Measurements from ENCODE around the gene TOR1B. TPM values are rescaled to one million over a fixed set of nuclear protein-coding genes. Genes with fewer than 3 reads are reported as not detected.

The TOR1B gene
- total RNA-seq: 10 to 100 TPM; 10.2 to 12.3 TPM

GRCh38 chr9:129802833-129803675 lies at the start of gene TOR1B:
TSS of gene TOR1B (plus strand) at chr9:129803184. CDS start at chr9:129803213, 29 bp downstream.
- DNase-seq (ENCODE audit: low spot score): peak; percentile 94
- H3K4me1 ChIP-seq: peaks cover 0 to 9% of the 10 kb centered on the region in 2 donors
- no peak for TF ChIP-seq CTCF (IDR thresholded peaks at IDR 0.05)
- peak within 1 kb of the TSS; percentile 88 to 89 for H3K4me3 ChIP-seq
- H3K9me3 ChIP-seq: no peaks in the 10 kb centered on the region
- peak within 1 kb of the TSS; percentile 85 to 89 for H3K27ac ChIP-seq
- H3K27me3 ChIP-seq: no peaks in the 10 kb centered on the region
- peaks cover 6% of the 10 kb centered on the region for H3K36me3 ChIP-seq

DNA sequence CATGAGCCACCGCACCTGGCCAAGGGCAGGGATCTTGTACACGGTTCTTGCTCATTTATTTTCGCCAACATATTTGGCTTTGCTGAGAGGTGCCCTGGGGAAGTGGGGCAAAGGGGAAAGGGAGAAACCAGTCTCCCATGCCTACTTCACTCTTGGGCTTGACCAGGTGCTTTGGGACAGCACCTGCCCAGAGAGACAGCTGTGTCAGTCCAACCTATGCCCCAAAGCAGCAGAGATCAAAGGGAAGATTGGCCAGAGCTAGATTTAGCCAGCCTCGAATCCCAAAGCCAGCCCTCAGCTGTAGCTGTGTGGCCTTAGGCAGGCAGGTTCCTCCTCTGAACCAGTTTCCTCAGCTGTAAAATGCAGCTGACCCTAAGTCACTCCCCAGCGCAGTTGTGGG lies 47.8 kb upstream of the TOR1B start:
- Histone ChIP-seq H3K27me3 (no peaks in the 10 kb centered on the region), H3K4me1 (peaks cover 0 to 25% of the 10 kb centered on the region in 2 donors)
- no peak for DNase-seq (ENCODE audit: low spot score)

GRCh38 chr9:129756191-129756590 lies 46.8 kb upstream of the TOR1B start:
- no peak for TF ChIP-seq CTCF (IDR thresholded peaks at IDR 0.05)
- Histone ChIP-seq H3K36me3 (no peaks in the 10 kb centered on the region), H3K9me3 (no peaks in the 10 kb centered on the region), H3K27ac (no peak overlapping the region), H3K4me1 (peaks cover 0 to 25% of the 10 kb centered on the region in 2 donors), H3K4me3 (no peak overlapping the region), H3K27me3 (no peaks in the 10 kb centered on the region)
- DNase-seq (ENCODE audit: low spot score): no peak

More for the DNA sequence above, 47.8 kb upstream of the TOR1B start:
- Histone ChIP-seq H3K27ac (no peak overlapping the region), H3K4me3 (no peak overlapping the region), H3K36me3 (no peaks in the 10 kb centered on the region), H3K9me3 (no peaks in the 10 kb centered on the region)
- TF ChIP-seq CTCF (IDR thresholded peaks at IDR 0.05): no peak

DNA sequence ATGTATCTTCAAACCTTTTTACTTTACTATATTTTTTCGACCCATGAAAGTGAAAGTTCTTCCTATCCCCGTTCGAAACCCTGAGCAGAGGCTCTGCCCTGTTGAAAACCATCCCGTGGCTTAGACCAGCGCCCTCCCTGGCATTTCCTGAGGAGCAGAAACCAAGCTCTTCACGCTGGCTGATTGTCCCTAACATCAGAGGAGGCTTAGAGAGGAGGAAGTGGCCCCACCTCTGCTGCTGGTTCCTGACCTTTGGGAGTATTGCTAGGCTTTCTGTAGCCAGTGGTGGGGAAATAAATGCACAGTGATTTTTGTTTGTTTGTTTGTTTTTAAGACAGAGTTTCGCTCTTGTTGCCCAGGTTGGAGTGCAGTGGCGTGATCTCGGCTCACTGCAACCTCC lies 45.9 kb upstream of the TOR1B start:
- H3K27ac ChIP-seq: no peak overlapping the region
- no peak for DNase-seq (ENCODE audit: low spot score)
- H3K36me3 ChIP-seq: no peaks in the 10 kb centered on the region
- H3K4me1 ChIP-seq: peaks cover 0 to 27% of the 10 kb centered on the region in 2 donors
- no peak overlapping the region for H3K4me3 ChIP-seq
- no peaks in the 10 kb centered on the region for H3K27me3 ChIP-seq
- no peak for TF ChIP-seq CTCF (IDR thresholded peaks at IDR 0.05)
- no peaks in the 10 kb centered on the region for H3K9me3 ChIP-seq

DNA sequence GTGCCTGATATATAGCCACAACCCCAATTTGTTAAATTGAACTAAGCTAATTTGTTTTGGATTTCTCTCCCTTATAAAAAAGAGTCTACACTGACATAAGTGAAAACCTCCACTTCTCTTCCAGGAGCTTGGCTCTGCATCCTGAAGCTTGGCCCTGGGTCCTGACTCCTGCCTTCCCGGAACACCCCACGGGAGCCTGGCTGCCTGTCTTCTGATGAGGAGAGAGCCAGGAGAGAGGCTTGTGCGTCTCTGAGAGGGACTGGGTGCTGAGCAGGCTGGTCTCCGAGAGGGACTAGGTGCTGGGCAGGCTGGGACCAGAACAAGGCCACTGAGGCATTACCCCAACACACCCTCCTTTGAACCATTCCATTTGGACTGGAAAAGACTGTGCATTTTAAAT lies 43.7 kb upstream of the TOR1B start:
- TF ChIP-seq CTCF (IDR thresholded peaks at IDR 0.05): no peak
- no peak for DNase-seq (ENCODE audit: low spot score)

More for the DNA sequence above, 43.7 kb upstream of the TOR1B start:
- H3K4me1 ChIP-seq: peaks cover 0 to 19% of the 10 kb centered on the region in 2 donors
- H3K36me3 ChIP-seq: no peaks in the 10 kb centered on the region
- no peak overlapping the region for H3K4me3 ChIP-seq
- no peaks in the 10 kb centered on the region for H3K9me3 ChIP-seq
- no peak overlapping the region for H3K27ac ChIP-seq
- no peaks in the 10 kb centered on the region for H3K27me3 ChIP-seq

Data from right atrium auricular region (tissue), 2 donors.